Measurements from ENCODE around the gene DGKB.

DNA sequence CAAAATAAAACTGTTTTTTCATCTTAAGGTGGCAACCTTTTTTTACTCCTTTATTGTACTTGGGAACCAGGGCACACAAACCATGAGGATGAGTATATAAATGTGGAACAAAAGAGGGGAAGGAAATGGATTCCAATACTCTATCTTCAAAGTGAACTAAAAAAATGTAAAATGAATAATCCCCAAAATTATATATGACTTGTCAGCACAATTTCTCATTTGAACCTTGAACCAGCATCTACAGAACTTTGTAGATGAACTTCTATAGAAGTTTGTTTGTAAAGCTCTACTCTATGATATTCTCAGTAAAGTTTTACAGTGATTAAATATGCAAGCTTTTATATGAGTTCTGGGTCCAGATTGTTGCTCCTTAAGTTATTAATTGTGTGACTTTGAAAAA is 694.8 kb downstream of the DGKB start:
- TF ChIP-seq, protein P1, sequence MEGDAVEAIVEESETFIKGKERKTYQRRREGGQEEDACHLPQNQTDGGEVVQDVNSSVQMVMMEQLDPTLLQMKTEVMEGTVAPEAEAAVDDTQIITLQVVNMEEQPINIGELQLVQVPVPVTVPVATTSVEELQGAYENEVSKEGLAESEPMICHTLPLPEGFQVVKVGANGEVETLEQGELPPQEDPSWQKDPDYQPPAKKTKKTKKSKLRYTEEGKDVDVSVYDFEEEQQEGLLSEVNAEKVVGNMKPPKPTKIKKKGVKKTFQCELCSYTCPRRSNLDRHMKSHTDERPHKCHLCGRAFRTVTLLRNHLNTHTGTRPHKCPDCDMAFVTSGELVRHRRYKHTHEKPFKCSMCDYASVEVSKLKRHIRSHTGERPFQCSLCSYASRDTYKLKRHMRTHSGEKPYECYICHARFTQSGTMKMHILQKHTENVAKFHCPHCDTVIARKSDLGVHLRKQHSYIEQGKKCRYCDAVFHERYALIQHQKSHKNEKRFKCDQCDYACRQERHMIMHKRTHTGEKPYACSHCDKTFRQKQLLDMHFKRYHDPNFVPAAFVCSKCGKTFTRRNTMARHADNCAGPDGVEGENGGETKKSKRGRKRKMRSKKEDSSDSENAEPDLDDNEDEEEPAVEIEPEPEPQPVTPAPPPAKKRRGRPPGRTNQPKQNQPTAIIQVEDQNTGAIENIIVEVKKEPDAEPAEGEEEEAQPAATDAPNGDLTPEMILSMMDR (conservative IDR thresholded peaks at IDR 0.05; ENCODE audit: low read depth, low read length) = no peak
- no peak for TF ChIP-seq EZH2 (IDR thresholded peaks at IDR 0.05; ENCODE audit: borderline replicate concordance, low read depth, low read length, poor library complexity, severe bottlenecking)
